HG03520 (cell line): ENCODE measurements around the gene COL4A2.

Experiments
- ATAC-seq: cut with Tn5 transposase; IDR thresholded peaks from one replicate; pipeline ENCODE4 v1.9.1; 2021; ENCODE audit warnings: mild to moderate bottlenecking, moderate library complexity; ENCODE audit not compliant: unreplicated experiment

The COL4A2 gene

DNA sequence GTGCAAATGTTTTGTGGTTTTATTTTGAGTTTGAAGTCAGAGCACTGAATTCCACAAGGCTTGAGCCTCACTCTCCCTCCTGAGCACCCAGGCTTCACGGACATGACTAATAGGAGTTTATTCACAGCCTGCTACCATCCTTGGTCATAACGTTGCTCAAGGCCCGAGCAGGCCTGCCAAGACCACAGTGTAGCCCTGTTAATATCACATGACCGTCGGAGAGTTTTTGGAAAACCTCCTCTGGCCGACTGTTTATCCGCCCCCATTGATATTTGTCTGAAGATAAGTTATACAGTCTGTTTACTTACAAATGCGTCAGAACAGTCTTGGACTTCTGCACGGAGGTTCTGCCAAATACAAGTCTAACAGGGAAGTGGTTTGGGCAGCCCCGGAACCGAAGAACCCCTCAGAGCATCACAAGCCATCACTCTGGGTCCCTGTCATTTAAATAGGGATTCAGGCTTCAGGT is 89.9 kb downstream of the COL4A2 start:
- no peak for ATAC-seq

DNA sequence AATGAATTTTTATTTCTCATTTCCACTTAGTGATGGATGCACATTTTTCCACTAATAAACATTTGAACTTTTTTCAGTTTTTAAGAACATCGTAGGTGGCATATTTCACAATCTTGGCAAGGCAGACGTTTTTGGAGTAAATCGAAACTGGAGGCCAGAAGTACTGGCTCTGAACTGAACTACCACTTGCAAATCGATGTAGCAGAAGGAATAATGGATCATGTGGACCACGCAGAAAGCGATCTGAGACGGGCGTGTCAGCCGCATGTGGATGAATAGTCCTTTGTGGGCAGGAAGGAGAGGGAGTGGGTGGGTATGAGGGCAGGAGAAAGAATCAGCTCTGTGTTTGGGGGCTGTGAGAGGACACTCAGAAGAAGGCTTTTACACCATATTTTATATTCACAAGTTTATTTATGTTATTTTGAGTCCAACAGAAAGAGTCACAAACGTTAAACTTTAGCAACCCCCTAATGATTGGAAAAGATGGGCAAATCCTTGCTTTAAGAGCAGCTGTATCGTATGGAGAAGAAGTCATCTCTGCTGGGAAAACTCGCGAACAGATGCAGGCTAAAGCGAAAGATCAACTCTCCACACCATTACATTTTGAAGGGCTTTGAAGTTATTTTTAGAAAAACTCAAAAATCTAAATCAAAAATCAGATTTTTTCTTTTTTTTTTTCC is 90.5 kb downstream of the COL4A2 start:
- ATAC-seq, result no peak

DNA sequence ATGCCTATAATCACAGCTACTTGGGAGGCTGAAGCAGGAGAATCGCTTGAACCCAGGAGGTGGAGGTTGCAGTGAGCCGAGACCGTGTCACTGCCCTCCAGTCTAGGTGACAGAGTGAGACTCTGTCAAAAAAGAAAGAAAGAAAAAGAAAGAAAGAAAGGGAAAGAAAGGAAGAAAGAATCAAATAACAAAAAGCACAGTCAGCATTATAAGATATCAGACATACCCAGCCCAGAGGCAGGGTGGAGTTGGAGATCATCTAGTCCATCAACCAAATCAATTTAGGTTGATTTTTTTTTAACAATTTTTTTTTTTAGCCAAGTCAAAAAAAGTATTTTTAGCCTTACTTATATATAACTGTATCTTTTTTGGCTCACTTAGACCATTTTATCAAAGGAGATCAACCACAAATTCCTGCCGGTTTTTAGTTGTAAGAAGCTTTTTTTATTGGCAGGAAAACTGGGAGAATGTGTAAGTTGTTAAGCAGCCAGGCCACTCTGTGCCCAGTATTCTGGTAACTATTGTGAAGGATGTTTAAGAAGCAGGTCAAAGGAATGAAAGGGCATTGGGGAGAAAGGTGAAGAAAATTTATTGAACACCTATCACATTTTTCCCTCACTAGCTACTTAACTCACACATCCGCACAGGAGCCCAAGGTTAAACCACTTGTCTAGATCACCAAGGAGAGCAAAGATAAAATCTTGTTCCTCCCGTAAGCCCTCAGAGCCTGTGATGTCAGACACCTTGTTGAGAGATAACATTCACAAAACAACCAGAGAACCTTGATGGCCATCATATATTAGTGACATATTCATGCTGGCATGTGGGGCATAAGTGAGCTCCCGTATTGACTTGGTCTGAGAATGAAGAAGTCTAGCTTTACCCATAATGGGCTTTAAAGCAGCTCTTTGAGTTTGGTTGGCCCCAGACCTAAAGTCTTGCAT is 91.8 kb downstream of the COL4A2 start:
- no peak for ATAC-seq

DNA sequence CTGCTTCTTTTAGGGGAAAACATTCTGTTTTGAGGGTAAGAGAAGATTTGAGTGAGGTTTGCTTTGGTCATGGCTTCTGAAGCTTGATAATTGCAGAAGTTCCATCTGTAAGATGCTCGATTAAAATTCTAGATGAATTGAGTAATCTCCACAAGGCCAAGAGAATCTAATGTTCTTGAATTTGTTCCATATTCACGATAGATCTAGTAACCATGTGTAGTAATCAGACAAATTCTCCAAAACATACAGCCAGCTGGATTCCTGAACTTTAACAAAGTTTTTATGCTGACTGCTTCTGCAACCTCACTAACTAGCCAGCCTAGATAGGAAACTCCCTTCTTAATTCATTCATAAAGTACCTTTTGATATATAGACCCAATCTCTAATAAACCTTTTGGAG is 92.7 kb downstream of the COL4A2 start:
- no peak for ATAC-seq

DNA sequence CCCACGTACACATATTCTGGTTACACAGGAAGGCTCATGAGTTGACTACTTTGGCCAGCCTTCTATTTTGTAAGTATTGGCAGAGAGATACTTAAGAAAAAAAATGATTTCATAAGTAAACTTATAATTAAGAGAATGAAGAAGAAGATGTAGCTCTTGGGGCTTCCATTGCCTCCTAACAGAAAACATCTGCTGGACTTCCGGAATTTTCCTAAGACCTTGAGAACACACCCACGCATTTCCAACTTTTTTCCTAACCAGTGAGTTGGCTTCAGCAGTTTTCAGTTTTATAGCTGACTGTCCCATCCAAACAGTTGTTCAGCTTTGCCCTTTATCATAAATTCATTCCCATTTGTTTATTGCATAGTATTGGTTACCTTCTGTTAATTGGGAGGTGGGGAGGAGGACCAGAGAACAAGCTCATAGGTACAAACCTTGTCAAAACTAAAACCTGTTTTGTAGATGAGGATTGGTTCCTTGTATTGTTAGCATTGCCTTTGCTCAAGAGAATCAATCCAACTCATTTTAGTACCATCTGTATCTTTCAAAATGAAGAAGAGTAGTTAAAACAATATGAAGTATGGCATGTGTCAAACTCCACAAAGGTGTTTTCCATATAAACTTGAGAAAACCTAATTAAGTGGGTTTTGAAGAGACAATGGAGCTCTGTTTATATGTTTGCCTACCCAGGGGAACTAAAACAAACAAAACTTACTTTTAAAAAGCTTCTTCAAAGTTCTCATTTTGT is 93.9 kb downstream of the COL4A2 start:
- ATAC-seq, result no peak

DNA sequence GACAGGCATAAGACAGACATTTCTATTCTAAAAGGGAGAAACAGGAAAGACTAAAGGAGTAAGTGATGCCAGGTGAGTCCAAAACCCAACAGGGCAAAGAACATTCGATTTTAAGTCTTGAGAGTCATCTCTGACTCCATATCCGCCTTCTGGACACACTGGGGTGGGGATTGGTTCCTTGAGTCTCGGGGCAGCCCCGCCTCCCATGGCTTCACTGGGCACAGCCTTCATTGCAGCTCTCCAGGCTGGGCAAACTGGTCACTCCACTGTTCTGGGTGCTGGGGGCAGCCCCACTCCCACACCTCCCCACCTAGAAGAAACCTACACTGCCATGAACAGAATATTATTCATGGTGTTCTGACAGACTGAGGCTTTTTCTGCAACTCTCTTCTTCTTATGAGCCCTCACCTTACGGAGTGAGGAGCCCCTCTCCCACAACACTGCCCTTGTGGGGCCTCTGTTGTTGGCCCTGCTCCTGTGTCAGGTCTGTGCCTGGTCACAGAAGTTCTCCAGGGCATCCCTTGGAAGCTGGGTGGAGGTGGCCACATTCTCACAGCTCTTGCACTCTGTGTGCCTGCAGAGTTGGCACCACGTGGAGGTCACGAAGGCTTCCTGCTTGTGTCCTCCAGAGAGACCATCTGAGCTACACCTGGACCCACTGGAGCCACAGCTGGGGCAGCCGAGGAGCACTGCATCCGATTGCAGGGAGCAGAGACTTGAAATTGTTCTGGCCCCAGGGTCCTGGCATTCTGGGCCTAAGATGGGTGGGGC is 95.4 kb downstream of the COL4A2 start:
- no peak for ATAC-seq

DNA sequence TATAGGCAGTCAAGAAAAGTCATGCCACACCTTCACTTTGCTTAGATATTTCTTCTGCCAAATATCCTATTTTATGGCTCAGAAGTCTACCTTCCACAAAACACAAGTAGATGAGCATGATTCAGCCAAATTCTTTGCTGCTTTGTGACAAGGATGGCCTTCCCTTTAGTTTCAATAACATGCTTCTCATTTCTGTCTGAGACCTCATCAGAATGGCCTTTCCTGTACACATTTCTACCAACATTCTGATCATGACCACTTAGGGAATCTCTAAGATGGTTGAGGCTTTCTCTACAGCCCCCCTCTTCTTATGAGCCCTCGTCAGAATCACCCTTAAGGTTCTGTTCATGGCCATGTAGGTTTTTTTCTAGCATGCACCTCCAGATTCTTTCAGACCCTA is 96.2 kb downstream of the COL4A2 start:
- no peak for ATAC-seq

DNA sequence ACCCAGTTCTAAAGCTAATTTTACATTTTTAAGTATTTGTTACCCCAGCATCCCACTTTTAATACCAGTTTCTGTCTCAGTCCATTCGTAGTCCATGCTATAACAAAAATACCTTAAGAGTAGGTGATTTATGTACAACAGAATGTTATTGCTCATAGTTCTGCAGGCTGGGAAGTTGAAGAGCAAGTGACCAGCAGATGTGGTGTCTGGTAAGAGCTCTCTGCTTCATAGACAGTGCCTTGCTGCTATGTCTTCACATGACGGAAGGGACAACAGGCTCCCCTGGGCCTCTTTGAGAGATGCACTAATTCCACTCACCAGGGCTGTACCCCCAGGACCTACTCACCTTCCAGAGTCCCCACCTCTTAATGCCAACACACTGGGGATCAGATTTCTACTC is 96.6 kb downstream of the COL4A2 start:
- ATAC-seq, result no peak

DNA sequence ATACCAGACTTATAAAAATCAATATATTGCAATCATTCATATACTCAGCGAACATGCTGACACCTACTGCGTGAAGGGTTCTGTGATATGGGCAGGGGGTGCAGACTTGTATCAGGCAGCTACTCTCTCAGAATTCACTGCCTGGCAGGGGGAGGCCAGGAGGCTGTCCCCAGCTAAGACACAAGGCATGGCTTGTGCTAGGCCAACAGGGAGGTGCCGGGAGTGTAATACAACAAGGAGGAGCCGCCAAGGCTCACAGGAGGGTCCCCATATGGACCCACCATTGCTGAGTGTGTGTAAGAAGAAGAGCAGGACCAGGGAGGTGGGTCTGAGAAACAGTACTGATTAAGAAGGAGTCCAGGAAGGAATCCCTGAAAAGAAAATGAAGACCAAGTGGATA is 97.2 kb downstream of the COL4A2 start:
- ATAC-seq, result no peak

DNA sequence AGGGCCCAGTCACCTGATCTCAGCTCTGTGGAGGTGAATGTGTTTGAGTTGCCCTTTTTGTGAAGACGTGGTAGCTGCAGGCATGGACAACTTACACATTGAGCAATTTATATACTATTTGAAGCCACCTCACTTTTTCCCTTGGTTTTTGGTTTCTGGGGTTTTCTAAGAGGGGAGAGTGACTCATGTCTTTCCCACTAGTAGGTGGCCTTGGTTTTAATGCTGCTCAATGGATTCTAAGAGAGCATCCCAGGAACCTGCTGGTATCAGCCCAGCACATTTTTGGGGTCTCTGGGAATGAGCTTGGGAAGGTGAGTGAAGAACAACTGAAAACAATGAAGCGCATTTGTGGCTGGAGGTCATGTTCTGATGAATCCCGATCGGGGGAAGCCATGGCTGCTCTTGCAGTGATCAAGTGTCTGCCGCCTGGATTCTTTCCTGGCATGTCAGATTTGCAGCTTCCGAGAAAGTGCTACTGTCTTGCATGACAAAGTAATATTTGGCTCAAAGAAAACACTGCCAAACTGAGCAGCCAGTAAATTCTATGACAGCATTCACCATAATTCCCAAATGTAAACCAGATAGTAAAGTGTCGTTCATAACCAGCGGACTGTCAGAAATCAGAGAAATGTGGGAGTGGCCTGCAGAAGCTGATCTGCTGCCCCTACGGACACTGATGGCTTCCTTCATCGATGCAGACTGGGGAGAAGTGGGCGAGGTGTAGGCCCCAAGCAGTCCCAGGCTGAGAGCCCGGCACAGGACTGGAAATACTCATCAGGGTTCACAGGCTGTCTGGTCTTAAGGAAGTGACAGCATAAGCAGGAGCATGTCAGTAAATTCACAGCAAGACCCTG is 98.7 kb downstream of the COL4A2 start:
- ATAC-seq, result no peak

DNA sequence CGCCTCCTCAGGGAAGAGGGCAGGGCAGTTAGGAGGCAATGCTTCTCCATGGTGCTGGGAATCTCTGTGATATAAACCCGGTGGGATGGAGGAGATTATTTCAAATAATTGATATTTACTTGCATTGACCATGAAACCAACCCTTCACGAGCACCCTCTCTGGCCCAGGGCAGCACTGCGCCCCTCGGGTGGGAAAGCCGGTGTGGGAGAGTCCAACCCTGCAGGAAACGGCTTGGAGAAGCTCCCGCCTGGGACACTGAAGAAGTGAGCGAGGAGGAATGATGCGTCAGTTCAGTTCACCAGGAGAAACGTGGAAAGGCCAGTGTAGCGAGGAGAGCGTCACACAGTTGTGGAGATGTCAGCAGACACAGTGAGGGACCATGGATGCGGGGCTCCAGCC is 99.9 kb downstream of the COL4A2 start:
- ATAC-seq, result no peak

DNA sequence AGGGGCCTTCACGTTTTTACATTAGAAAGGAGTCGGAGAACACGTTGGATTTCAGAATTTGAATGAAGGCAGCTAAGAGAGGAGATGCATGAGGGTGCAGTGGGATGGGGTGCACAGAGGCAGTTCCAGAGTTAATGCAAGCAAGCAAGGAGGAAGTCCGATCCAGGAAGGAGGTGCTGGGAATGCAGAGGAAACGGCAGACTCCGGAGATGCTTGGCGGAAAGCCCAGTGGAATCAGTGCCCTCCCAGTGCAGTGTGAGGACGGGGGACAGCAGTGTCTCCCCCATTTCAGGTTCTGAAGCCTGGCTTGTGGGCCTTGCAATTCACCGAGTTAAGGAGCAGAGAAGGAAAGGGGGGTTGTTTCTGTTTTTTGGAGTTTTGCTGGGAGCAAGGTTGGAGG is 100.4 kb downstream of the COL4A2 start:
- no peak for ATAC-seq

DNA sequence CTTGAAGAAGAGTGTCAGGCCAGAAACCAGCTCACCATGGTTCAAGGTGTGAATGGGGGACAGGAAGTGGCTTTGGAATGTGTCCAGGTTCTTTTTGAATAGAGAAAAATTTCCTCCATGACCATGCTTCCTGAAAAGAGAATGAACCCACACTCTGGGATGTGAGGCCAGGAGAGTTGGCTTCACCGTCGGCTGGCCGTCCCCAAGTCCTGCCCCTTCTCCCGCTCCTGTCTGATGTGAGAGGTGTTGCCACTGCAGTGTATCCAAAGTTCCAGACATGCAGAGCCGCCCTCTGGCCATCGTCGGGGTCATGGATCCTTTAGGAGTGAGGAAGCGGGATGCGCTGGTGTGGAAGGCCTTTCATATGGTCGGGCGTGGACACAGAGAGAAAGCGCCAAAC is 101.2 kb downstream of the COL4A2 start:
- no peak for ATAC-seq

DNA sequence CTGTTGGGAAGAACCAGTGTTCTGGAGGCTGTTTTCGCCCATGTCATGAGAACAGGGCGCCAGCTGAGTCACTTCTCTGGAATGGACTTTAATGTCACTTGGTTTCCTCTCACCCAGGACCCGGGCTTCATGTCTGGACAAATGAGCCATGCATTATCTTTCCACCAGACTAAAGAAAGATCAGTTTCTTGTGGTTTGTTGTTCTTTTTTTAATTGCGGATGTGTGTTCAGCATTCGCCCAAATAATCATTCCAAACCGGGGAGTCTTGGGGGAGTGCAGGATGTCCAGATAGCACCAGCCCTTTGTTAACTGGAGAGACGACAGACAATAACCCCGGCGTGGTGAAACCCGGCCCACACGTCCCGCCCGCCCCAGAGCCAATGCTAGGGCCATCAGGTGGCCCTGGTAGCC is 102.5 kb downstream of the COL4A2 start:
- no peak for ATAC-seq

DNA sequence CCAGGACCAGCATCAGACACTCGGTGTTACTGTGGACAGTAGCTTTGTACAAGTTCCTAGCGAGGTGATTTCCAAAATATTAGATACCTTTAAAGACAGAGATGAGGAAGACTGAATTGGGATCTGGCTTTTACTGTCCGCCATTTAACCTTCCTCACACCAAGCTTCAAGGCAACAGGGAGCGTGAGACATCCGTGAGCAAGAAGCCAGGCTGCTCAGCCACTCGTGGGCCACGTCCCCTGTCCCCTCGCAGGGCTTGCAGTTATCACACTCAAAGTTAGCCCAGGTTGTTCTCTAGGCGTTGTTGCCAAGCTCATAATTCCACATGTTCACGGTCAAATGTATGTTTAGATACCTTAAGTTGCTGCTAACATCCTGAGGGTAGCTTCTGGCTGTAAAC is 102.9 kb downstream of the COL4A2 start:
- ATAC-seq, result no peak

DNA sequence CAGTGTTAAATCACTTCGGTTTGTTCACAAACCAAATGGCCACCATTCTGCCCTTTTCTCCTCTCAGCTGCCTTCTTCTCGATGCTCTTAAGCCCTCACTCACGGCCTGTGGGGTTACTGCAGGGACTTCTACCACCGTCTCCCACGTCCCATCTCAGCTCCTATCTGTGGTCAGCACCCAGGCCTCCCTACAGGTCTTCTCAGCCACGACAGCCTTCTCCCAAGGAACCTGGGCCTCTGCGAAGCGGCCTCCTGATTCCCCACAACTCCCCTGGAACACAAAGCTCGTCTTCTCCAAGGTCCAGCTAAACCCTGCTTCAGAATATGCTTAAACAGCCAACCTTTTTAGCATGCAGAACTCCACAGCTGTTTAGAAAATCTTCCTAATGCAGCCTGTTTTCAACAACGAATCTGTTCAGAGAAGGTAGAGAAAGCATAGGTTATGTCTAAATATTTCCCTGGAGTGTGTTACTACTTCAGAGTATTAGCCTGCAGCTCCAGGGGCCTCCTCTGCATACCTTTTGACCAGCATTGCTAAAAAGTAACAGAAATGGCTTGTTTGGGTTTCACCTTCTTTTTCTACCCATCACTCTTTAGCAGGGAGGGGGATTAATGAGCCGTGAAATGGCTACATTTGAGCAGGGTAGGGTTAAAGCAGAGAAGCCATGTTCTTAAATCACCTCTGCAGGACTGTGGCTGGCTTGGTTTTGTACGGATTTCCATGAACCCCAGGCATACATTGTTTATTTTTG is 104.0 kb downstream of the COL4A2 start:
- no peak for ATAC-seq

DNA sequence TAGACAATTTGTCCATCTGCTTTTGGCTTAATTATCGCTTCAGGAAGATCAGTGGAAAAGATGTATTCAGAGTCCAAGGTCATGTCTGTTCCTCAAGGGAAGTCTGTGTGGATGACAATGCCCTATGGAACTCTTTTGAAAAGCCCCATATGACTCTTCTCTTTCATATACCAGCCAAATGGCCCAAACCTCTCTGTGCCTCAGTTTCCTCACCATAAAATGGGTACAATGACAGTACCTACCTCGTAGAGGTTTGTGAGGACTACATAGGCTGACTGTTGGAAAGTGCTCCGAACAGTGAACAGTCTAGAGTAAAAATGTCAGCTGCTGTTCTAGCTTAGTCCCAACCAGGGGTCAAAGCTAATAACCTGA is 104.6 kb downstream of the COL4A2 start:
- ATAC-seq, result no peak

DNA sequence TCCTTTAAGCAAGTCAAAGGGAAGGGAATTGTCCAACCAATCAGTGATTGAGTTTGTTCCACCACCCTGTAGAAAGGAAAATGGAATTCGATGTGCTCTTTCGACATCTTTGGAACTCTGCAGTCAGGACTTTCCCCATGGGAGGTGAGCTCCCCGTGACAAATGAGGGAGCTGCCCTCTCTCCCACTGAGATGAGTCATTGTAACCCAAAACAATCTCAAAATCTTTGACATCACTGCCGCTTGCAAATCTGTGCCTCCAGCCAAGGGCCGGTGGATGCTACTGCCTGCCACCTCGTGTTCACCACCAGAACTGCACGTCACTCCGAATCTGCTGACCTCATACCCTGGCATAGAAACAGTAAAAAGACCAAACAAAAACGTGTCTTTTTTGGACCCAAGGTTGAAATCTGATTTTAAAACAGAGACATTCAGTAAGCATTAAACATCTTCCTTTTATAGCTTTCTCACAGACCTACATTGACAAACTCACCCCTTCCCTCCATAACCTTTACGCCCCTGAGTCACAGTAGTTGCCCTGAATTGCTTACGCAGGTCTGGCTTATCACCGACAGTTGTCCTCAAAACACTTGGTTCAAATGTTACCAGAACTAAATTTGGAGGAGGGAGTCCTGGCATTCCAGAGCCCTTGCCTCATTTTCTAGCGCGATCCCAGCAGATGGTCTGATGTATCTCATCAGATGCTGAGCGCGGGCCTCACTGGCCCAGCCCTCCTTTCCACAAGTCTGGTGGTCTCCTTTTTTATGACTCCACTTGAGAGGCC is 105.2 kb downstream of the COL4A2 start:
- peak; percentile 92 for ATAC-seq
